Measurements from ENCODE around the gene ABCB6. TPM values are rescaled to one million over a fixed set of nuclear protein-coding genes. Genes with fewer than 3 reads are reported as not detected.

ABCB6 gene
- total and polyA plus RNA-seq, 10 of the 15 experiments (the other 5 are each of a cell fraction or from before 2014, with no cell fraction given), result 2.3 to 22.1 (median 13.8) TPM

DNA sequence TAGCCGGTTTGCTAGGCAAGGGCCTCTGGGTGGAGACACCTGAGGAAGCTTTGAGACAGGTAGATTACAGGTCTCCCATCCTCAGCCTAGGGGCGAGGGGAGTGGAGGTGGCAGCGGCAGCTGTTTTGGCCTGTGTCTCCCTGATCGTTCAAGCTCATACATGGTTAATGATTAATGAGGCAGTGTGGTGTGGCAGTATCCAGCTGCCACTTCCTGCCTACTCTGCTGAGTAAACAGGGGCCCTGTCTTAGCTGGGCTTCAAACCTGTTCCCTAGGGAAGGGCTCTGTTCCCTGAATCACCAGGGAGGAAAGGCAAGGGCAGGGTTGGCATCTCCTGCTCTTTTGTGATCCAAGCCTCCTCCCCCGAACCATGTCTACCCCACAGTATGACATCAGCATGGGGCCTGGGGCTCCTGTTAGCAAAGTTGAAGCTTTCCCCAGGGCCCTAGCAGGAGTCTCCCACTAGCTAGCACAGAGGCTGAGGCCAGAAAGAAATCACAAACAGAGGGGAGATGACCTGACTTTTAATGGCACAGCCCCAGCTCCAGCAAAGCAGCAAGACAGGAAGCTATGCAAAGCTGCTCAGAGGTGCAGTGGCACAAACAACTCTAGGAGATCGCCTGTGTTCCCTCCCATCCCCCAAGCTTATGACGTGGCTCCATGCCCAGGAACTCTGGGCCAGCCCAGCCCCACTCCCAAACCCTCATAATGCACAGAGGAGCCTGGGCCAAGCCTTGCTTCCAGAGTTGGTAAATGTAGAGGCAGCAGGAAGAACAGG, 30.6 kb upstream of the ABCB6 start (continued):
- TF ChIP-seq, protein P1, sequence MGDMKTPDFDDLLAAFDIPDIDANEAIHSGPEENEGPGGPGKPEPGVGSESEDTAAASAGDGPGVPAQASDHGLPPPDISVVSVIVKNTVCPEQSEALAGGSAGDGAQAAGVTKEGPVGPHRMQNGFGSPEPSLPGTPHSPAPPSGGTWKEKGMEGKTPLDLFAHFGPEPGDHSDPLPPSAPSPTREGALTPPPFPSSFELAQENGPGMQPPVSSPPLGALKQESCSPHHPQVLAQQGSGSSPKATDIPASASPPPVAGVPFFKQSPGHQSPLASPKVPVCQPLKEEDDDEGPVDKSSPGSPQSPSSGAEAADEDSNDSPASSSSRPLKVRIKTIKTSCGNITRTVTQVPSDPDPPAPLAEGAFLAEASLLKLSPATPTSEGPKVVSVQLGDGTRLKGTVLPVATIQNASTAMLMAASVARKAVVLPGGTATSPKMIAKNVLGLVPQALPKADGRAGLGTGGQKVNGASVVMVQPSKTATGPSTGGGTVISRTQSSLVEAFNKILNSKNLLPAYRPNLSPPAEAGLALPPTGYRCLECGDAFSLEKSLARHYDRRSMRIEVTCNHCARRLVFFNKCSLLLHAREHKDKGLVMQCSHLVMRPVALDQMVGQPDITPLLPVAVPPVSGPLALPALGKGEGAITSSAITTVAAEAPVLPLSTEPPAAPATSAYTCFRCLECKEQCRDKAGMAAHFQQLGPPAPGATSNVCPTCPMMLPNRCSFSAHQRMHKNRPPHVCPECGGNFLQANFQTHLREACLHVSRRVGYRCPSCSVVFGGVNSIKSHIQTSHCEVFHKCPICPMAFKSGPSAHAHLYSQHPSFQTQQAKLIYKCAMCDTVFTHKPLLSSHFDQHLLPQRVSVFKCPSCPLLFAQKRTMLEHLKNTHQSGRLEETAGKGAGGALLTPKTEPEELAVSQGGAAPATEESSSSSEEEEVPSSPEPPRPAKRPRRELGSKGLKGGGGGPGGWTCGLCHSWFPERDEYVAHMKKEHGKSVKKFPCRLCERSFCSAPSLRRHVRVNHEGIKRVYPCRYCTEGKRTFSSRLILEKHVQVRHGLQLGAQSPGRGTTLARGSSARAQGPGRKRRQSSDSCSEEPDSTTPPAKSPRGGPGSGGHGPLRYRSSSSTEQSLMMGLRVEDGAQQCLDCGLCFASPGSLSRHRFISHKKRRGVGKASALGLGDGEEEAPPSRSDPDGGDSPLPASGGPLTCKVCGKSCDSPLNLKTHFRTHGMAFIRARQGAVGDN (IDR thresholded peaks at IDR 0.05), result peak; percentile 82
- TF ChIP-seq NR2C1 (IDR thresholded peaks at IDR 0.05), result no peak
- 0 out of 2 replicates have a peak, but pooled peaks have one; percentile 36 for TF ChIP-seq SPI1 (IDR thresholded peaks at IDR 0.05; ENCODE audit: borderline replicate concordance, insufficient read depth, low read depth, low read length)
- no peak for TF ChIP-seq SMAD1 (IDR thresholded peaks at IDR 0.05; ENCODE audit: low read depth, partially characterized antibody)
- no peak for TF ChIP-seq PRDM15 (CRISPR knock-in tag; IDR thresholded peaks at IDR 0.05)
- peak; percentile 92 for TF ChIP-seq MEF2B (IDR thresholded peaks at IDR 0.05; ENCODE audit: partially characterized antibody, poor library complexity, severe bottlenecking)
- no peak for TF ChIP-seq MEF2A (IDR thresholded peaks at IDR 0.05; ENCODE audit: insufficient read depth, low read depth, low read length)
- TF ChIP-seq ZNF384 (IDR thresholded peaks at IDR 0.05; ENCODE audit: borderline replicate concordance, low read depth, low read length), result no peak
- no peak for TF ChIP-seq CEBPB (IDR thresholded peaks at IDR 0.05; ENCODE audit: borderline replicate concordance in 1 of 2, low read depth in 2 of 2, low read length in 2 of 2)
- TF ChIP-seq CREB1 (IDR thresholded peaks at IDR 0.05; ENCODE audit: low read depth), result peak; percentile 76; the same call in 1 of the 2 replicates
- no peak for TF ChIP-seq STAT3 (IDR thresholded peaks at IDR 0.05; ENCODE audit: low read depth, low read length)
- peak; percentile 29; the same call in 1 of the 2 replicates for TF ChIP-seq NR2F1 (conservative IDR thresholded peaks at IDR 0.05)
- TF ChIP-seq RUNX3 (IDR thresholded peaks at IDR 0.05; ENCODE audit: low read length), result no peak
- TF ChIP-seq PAX5 (IDR thresholded peaks at IDR 0.05; ENCODE audit: borderline replicate concordance, low read depth, low read length), result 0 out of 2 replicates have a peak, but pooled peaks have one; percentile 29
- TF ChIP-seq NFYB (IDR thresholded peaks at IDR 0.05; ENCODE audit: insufficient read depth, low read depth, low read length), result no peak
- TF ChIP-seq NBN (IDR thresholded peaks at IDR 0.05), result peak; percentile 90
- TF ChIP-seq, protein P2, sequence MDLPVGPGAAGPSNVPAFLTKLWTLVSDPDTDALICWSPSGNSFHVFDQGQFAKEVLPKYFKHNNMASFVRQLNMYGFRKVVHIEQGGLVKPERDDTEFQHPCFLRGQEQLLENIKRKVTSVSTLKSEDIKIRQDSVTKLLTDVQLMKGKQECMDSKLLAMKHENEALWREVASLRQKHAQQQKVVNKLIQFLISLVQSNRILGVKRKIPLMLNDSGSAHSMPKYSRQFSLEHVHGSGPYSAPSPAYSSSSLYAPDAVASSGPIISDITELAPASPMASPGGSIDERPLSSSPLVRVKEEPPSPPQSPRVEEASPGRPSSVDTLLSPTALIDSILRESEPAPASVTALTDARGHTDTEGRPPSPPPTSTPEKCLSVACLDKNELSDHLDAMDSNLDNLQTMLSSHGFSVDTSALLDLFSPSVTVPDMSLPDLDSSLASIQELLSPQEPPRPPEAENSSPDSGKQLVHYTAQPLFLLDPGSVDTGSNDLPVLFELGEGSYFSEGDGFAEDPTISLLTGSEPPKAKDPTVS (IDR thresholded peaks at IDR 0.05; ENCODE audit: low read depth, low read length), result no peak
- no peak; the same call in 1 of the 2 replicates for TF ChIP-seq MAX (IDR thresholded peaks at IDR 0.05; ENCODE audit: low read depth, low read length)
- peak; percentile 97 for TF ChIP-seq IKZF1 (conservative IDR thresholded peaks at IDR 0.05)
- TF ChIP-seq TCF7 (IDR thresholded peaks at IDR 0.05; ENCODE audit: borderline replicate concordance), result no peak
- peak; percentile 32; the same call in 1 of the 2 replicates for TF ChIP-seq BCL11A (IDR thresholded peaks at IDR 0.05; ENCODE audit: low read depth, low read length)

All from GM12878 (cell line).